Caco-2 (cell line): ENCODE data around the gene AP3S1. TPM values are rescaled to one million over a fixed set of nuclear protein-coding genes. Genes with fewer than 3 reads are reported as not detected.

Source experiments
- BruUV-seq: library from RNA; stranded (reverse); fragments of 400-500 nt; replicated peaks from 2 replicates; lab custom pipeline; 2021; lab: Mats Ljungman, UMichigan
- CTCF ChIA-PET: fragments of 300-600 bp; sonication (Branson Sonifier 250); formaldehyde crosslinking; loops from one replicate; lab custom pipeline; 2022; ENCODE audit warnings: antibody characterized with exemption; lab: Charles Lee
- POLR2A ChIA-PET: fragments of 300-600 bp; sonication (Branson Sonifier 250); formaldehyde crosslinking; loops from one replicate; lab custom pipeline; 2022; ENCODE audit warnings: antibody characterized with exemption; lab: Charles Lee
- DNase-seq, 2 experiments: peaks; one replicate each; pipeline versions ENCODE4 v3.0.0 to v3.0.0-alpha.2; 2020 to 2022
- H3K27me3 ChIP-seq: replicated peaks from 2 replicates; pipeline ENCODE4 v1.6.0; 2011; ENCODE audit warnings: low read length; ENCODE audit not compliant: control insufficient read depth, insufficient read depth
- H3K36me3 ChIP-seq: 2 replicates; pipeline ENCODE4 v1.5.1; 2011; ENCODE audit warnings: low read length; ENCODE audit not compliant: control insufficient read depth, insufficient read depth
- H3K4me1 ChIP-seq: fragments of 250-450 bp; sonication (Bioruptor Pico); 2 replicates; pipeline ENCODE4 v1.5.1; 2020; ENCODE audit warnings: mild to moderate bottlenecking
- H3K4me3 ChIP-seq: 2 replicates; pipeline ENCODE4 v1.5.1; 2011; ENCODE audit warnings: low read depth, mild to moderate bottlenecking, control low read depth, low read length
- H3K9me3 ChIP-seq: fragments of 250-450 bp; sonication (Bioruptor Pico); 2 replicates; pipeline ENCODE4 v1.5.1; 2020; ENCODE audit warnings: mild to moderate bottlenecking, moderate library complexity
- H3K27ac Mint-ChIP-seq: one replicate; pipeline ENCODE4 v1.8.0; 2022; ENCODE audit warnings: mixed read lengths; ENCODE audit not compliant: unreplicated experiment
- H3K27me3 Mint-ChIP-seq: one replicate; pipeline ENCODE4 v1.8.0; 2022; ENCODE audit warnings: mixed read lengths; ENCODE audit not compliant: insufficient read depth, unreplicated experiment
- H3K36me3 Mint-ChIP-seq: one replicate; pipeline ENCODE4 v1.8.0; 2022; ENCODE audit warnings: mild to moderate bottlenecking, mixed read lengths; ENCODE audit not compliant: insufficient read depth, unreplicated experiment
- H3K4me1 Mint-ChIP-seq: one replicate; pipeline ENCODE4 v1.8.0; 2022; ENCODE audit warnings: low read depth, mixed read lengths; ENCODE audit not compliant: unreplicated experiment
- H3K4me3 Mint-ChIP-seq: one replicate; pipeline ENCODE4 v1.8.0; 2022; ENCODE audit warnings: mild to moderate bottlenecking, moderate library complexity, mixed read lengths; ENCODE audit not compliant: unreplicated experiment
- H3K9me3 Mint-ChIP-seq: one replicate; pipeline ENCODE4 v1.8.0; 2022; ENCODE audit warnings: mixed read lengths; ENCODE audit not compliant: unreplicated experiment
- CTCF ChIP-seq, 2 experiments: fragments of 200-600 bp in 1 of 2; IDR thresholded peaks; 1 replicate in 1 of 2; 2 replicates in 1 of 2; pipeline versions ENCODE4 v1.5.1 to v1.8.0; 2011 to 2022; ENCODE audit warnings: antibody characterized with exemption in 1 of 2, control low read depth in 1 of 2, inconsistent platforms in 1 of 2, low read depth in 1 of 2, low read length in 1 of 2, mild to moderate bottlenecking in 1 of 2, moderate library complexity in 1 of 2; ENCODE audit not compliant: insufficient read depth in 1 of 2, severe bottlenecking in 1 of 2, unreplicated experiment in 1 of 2
- intact Hi-C: fragments of 100-400 bp; cut with micrococcal nuclease; formaldehyde crosslinking; loops from one replicate; pipeline ENCODE4 v1.10.0; 2022; ENCODE audit not compliant: unreplicated experiment
- total RNA-seq: library from RNA; stranded (reverse); gene quantifications from 2 replicates; pipeline ENCODE4 v1.2.3, GENCODE V29; 2022

Gene AP3S1
- total RNA-seq, 1 experiment from 2014 or later: 104 TPM

DNA sequence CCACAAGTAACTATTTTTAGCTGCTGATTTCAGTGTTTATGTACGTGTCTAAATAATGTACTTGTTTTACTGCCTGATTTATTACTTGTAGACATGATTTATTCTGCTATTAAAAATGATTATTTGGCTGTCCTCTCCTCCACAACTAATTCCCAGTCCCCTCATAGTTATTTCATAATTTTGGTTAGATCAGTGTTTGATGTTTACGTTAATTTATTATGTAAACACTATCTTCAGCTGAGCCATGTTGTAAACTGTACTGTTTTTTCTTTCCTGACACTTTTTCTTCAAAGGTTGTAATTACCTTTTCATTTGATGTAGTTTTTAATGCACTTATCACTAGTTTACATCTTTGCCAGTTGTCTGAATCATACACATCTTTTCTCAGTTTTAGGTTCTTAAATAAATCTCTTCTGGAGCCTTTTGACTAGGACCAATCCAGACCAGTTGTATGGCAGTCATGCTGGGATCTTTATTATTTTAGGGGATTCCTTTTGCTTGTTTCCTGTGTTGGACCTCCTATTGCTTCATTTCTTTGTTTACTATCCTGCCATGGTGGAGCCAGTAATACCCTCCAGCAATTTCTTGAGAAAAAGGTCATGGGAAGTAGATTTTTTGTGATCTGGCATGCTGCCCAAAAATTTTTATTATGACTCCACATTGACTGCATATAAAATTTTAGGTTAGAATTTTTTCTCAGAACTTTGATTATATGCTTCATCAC lies 16.1 kb downstream of the AP3S1 start:
- peak overlapping the region; percentile 26 for H3K27ac Mint-ChIP-seq
- POLR2A ChIA-PET: no interaction called here

GRCh38 chr5:115858396-115858795 lies 16.7 kb downstream of the AP3S1 start:
- POLR2A ChIA-PET: no interaction called here
- H3K4me3 Mint-ChIP-seq: no peak overlapping the region
- H3K4me1 ChIP-seq: peaks cover 33% of the 10 kb centered on the region

More for the DNA sequence above, 16.1 kb downstream of the AP3S1 start:
- no TSS peak for BruUV-seq
- H3K27me3 ChIP-seq: no peaks in the 10 kb centered on the region
- Mint-ChIP-seq H3K4me3 (no peak overlapping the region), H3K36me3 (no peaks in the 10 kb centered on the region), H3K27me3 (no peaks in the 10 kb centered on the region), H3K4me1 (peaks cover 28% of the 10 kb centered on the region), H3K9me3 (peaks cover 22% of the 10 kb centered on the region)
- no peaks in the 10 kb centered on the region for H3K36me3 ChIP-seq
- TF ChIP-seq CTCF (IDR thresholded peaks at IDR 0.05; ENCODE audit: insufficient read depth in 1 of 2, low read depth in 1 of 2, low read length in 1 of 2, severe bottlenecking in 1 of 2, unreplicated experiment in 1 of 2): no peak
- CTCF ChIA-PET: no interaction called here
- H3K4me1 ChIP-seq: peaks cover 33% of the 10 kb centered on the region
- H3K4me3 ChIP-seq: no peak overlapping the region
- intact Hi-C loops: no loop called here
- H3K9me3 ChIP-seq: 0 out of 2 replicates have a peak, but pooled peaks cover 7% of the 10 kb centered on the region
- DNase-seq: no peak

DNA sequence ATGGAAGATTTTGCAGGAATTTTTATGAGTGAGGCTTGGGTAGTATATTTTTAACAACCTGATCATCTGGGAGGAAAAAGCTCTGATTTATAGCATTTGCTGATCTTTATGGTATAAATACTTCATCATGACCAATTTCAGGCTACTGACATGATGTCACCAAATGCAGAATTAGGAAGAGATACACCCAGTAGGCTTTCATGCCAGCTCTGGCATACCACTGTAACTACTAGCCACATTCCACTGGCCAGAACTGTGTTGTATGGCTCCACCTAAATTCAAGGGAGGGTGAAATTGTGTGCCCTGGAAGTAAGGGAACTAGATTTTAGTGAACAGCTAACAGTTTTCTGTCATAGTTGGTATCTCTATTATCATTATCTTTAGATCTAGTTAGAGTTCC lies 17.6 kb downstream of the AP3S1 start:
- no TSS peak for BruUV-seq
- H3K4me1 Mint-ChIP-seq: peaks cover 36% of the 10 kb centered on the region
- Histone ChIP-seq H3K27me3 (no peaks in the 10 kb centered on the region), H3K4me1 (peaks cover 39% of the 10 kb centered on the region), H3K36me3 (no peaks in the 10 kb centered on the region), H3K9me3 (no peaks in the 10 kb centered on the region), H3K4me3 (no peak overlapping the region)
- H3K4me3 Mint-ChIP-seq: no peak overlapping the region
- CTCF ChIA-PET: no interaction called here
- no peak for TF ChIP-seq CTCF (IDR thresholded peaks at IDR 0.05; ENCODE audit: insufficient read depth in 1 of 2, low read depth in 1 of 2, low read length in 1 of 2, severe bottlenecking in 1 of 2, unreplicated experiment in 1 of 2)
- no peaks in the 10 kb centered on the region for H3K27me3 Mint-ChIP-seq
- no peak for DNase-seq
- POLR2A ChIA-PET: interaction anchor here (0.5 kb wide), 1 partner anchor 606 kb away, joined by 5 read pairs; no protein-coding TSS in a partner anchor
- H3K9me3 Mint-ChIP-seq: peaks cover 11% of the 10 kb centered on the region
- no peaks in the 10 kb centered on the region for H3K36me3 Mint-ChIP-seq
- H3K27ac Mint-ChIP-seq: no peak overlapping the region
- intact Hi-C loops: no loop called here

More at GRCh38 chr5:115858396-115858795, 16.7 kb downstream of the AP3S1 start:
- Mint-ChIP-seq H3K9me3 (peaks cover 16% of the 10 kb centered on the region), H3K36me3 (no peaks in the 10 kb centered on the region), H3K4me1 (peaks cover 28% of the 10 kb centered on the region), H3K27me3 (no peaks in the 10 kb centered on the region), H3K27ac (no peak overlapping the region)
- intact Hi-C loops: no loop called here
- Histone ChIP-seq H3K27me3 (no peaks in the 10 kb centered on the region), H3K4me3 (no peak overlapping the region), H3K36me3 (no peaks in the 10 kb centered on the region), H3K9me3 (0 out of 2 replicates have a peak, but pooled peaks cover 2% of the 10 kb centered on the region)
- no peak for TF ChIP-seq CTCF (IDR thresholded peaks at IDR 0.05; ENCODE audit: insufficient read depth in 1 of 2, low read depth in 1 of 2, low read length in 1 of 2, severe bottlenecking in 1 of 2, unreplicated experiment in 1 of 2)
- no peak for DNase-seq
- CTCF ChIA-PET: no interaction called here
- BruUV-seq: no TSS peak
